ENCODE results near the gene TRAFD1. TPM values are rescaled to one million over a fixed set of nuclear protein-coding genes. Genes with fewer than 3 reads are reported as not detected.

Gene TRAFD1
- total and polyA plus RNA-seq, 2 of the 13 experiments (the other 11 are each of a cell fraction or from before 2014, with no cell fraction given) = 9.5 to 20.9 TPM

DNA sequence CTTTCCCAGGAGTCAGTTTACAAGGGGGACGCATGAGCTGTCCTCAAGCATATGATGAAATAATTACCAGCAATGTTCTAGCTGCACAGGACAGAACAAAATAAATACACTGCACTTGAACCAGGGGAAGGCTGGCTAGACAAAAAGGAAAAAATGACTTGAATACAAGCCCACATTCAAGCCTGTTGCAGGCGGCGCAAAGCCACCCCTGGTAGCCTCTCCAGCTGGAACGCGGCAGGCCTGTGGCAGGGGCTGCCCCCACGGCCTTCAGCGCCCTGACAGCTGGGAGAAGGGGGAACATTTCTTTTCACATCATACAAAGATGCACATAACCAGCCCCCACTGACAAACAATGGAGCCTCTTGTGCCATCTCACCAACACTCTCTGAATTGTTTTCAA is 57.1 kb downstream of the TRAFD1 start:
- H2AFZ ChIP-seq (ENCODE audit: low read length) = no peak overlapping the region
- in situ Hi-C loops (cut with HindIII; ENCODE audit: extremely low pct_ligation_motif_present, low pct_unique_long_range_greater_than_20kb) = no loop called here
- POLR2A ChIA-PET = no interaction called here
- ATAC-seq (no peak), DNase-seq (ENCODE audit: low spot score) (no peak), FAIRE-seq (no peak)
- H3K9me3 ChIP-seq (ENCODE audit: low read length) = no peaks in the 10 kb centered on the region
- peaks cover 4% of the 10 kb centered on the region in 2 experiments; a peak in 4 of 5 replicates for H3K36me3 ChIP-seq (replicated peaks in 1 of 2; ENCODE audit: control insufficient read depth in 1 of 2, insufficient read depth in 2 of 2, low read length in 2 of 2)
- BruUV-seq (replicated peaks) = no TSS peak
- no peaks in the 10 kb centered on the region for H4K20me1 ChIP-seq (ENCODE audit: insufficient read depth, low read length)
- H3K79me2 ChIP-seq (ENCODE audit: insufficient read depth, low read length) = no peaks in the 10 kb centered on the region
- H3K27ac ChIP-seq (ENCODE audit: extremely low read length, insufficient read depth, low read length) = no peak overlapping the region
- H3K27me3 ChIP-seq (ENCODE audit: control insufficient read depth in 1 of 2, insufficient read depth in 2 of 2, low read length in 2 of 2) = no peaks in the 10 kb centered on the region
- 99% methylated on average over 7 of the region's 7 CpGs for WGBS (ENCODE audit: low lambda C conversion rate)
- H3K9ac ChIP-seq (ENCODE audit: insufficient read depth, low read depth, low read length) = no peak overlapping the region
- intact Hi-C loops (cut with micrococcal nuclease; ENCODE audit: unreplicated experiment) = no loop called here
- H3K4me2 ChIP-seq (ENCODE audit: low read depth, low read length) = no peak overlapping the region
- no peak overlapping the region for H3K4me3 ChIP-seq (replicated peaks in 1 of 3; ENCODE audit: insufficient read depth in 1 of 3, low read depth in 2 of 3, low read length in 3 of 3)
- CTCF ChIA-PET (ENCODE audit: low intra/inter-chr PET ratio, low total read pairs) = no interaction called here
- H3K4me1 ChIP-seq (ENCODE audit: insufficient read depth, low read length) = 0 out of 2 replicates have a peak, but pooled peaks cover 4% of the 10 kb centered on the region
- no peak for TF ChIP-seq ZNF7 (CRISPR knock-in tag; IDR thresholded peaks at IDR 0.05)
- TF ChIP-seq, protein P1, sequence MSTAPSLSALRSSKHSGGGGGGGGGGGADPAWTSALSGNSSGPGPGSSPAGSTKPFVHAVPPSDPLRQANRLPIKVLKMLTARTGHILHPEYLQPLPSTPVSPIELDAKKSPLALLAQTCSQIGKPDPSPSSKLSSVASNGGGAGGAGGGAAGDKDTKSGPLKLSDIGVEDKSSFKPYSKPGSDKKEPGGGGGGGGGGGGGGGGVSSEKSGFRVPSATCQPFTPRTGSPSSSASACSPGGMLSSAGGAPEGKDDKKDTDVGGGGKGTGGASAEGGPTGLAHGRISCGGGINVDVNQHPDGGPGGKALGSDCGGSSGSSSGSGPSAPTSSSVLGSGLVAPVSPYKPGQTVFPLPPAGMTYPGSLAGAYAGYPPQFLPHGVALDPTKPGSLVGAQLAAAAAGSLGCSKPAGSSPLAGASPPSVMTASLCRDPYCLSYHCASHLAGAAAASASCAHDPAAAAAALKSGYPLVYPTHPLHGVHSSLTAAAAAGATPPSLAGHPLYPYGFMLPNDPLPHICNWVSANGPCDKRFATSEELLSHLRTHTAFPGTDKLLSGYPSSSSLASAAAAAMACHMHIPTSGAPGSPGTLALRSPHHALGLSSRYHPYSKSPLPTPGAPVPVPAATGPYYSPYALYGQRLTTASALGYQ (CRISPR knock-in tag; IDR thresholded peaks at IDR 0.05) = no peak
- no peak for TF ChIP-seq HNRNPH1 (optimal IDR thresholded peaks at IDR 0.05; ENCODE audit: low read depth, low read length)
- TF ChIP-seq, protein P2, sequence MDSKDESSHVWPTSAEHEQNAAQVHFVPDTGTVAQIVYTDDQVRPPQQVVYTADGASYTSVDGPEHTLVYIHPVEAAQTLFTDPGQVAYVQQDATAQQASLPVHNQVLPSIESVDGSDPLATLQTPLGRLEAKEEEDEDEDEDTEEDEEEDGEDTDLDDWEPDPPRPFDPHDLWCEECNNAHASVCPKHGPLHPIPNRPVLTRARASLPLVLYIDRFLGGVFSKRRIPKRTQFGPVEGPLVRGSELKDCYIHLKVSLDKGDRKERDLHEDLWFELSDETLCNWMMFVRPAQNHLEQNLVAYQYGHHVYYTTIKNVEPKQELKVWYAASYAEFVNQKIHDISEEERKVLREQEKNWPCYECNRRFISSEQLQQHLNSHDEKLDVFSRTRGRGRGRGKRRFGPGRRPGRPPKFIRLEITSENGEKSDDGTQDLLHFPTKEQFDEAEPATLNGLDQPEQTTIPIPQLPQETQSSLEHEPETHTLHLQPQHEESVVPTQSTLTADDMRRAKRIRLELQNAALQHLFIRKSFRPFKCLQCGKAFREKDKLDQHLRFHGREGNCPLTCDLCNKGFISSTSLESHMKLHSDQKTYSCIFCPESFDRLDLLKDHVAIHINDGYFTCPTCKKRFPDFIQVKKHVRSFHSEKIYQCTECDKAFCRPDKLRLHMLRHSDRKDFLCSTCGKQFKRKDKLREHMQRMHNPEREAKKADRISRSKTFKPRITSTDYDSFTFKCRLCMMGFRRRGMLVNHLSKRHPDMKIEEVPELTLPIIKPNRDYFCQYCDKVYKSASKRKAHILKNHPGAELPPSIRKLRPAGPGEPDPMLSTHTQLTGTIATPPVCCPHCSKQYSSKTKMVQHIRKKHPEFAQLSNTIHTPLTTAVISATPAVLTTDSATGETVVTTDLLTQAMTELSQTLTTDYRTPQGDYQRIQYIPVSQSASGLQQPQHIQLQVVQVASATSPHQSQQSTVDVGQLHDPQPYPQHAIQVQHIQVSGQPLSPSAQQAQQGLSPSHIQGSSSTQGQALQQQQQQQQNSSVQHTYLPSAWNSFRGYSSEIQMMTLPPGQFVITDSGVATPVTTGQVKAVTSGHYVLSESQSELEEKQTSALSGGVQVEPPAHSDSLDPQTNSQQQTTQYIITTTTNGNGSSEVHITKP (CRISPR knock-in tag; IDR thresholded peaks at IDR 0.05; ENCODE audit: low read depth) = no peak
- no peak for TF ChIP-seq NCOA1 (CRISPR knock-in tag; IDR thresholded peaks at IDR 0.05)
- TF ChIP-seq HMGA1 (CRISPR knock-in tag; conservative IDR thresholded peaks at IDR 0.05) = no peak
- TF ChIP-seq PRDM15 (CRISPR knock-in tag; IDR thresholded peaks at IDR 0.05) = no peak
- TF ChIP-seq ZNF790 (CRISPR knock-in tag; IDR thresholded peaks at IDR 0.05; ENCODE audit: borderline replicate concordance) = no peak
- TF ChIP-seq NCOA5 (CRISPR knock-in tag; IDR thresholded peaks at IDR 0.05) = no peak
- no peak for TF ChIP-seq GABPA (IDR thresholded peaks at IDR 0.05; ENCODE audit: low read depth, low read length)
- TF ChIP-seq GABPA (CRISPR knock-in tag; IDR thresholded peaks at IDR 0.05; ENCODE audit: low read depth) = no peak
- TF ChIP-seq NBN (conservative IDR thresholded peaks at IDR 0.05) = no peak
- TF ChIP-seq ZNF138 (CRISPR knock-in tag; IDR thresholded peaks at IDR 0.05; ENCODE audit: low read depth) = no peak
- no peak for TF ChIP-seq ZNF510 (CRISPR knock-in tag; IDR thresholded peaks at IDR 0.05; ENCODE audit: low read depth)
- TF ChIP-seq, protein P3, sequence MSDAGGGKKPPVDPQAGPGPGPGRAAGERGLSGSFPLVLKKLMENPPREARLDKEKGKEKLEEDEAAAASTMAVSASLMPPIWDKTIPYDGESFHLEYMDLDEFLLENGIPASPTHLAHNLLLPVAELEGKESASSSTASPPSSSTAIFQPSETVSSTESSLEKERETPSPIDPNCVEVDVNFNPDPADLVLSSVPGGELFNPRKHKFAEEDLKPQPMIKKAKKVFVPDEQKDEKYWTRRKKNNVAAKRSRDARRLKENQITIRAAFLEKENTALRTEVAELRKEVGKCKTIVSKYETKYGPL (CRISPR knock-in tag; IDR thresholded peaks at IDR 0.05) = no peak
- TF ChIP-seq, protein P4, sequence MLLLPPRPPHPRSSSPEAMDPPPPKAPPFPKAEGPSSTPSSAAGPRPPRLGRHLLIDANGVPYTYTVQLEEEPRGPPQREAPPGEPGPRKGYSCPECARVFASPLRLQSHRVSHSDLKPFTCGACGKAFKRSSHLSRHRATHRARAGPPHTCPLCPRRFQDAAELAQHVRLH (CRISPR knock-in tag; IDR thresholded peaks at IDR 0.05; ENCODE audit: borderline replicate concordance, low read depth) = no peak
